NCI-H2196 treated with DMSO at 0.1 percent for 48 hours (cell line): ENCODE results near the gene TBX2.

Experiments used
- DNase-seq: peaks from one replicate; lab custom pipeline; 2025; ENCODE audit not compliant: unreplicated experiment; lab: John Stamatoyannopoulos, UW

Gene TBX2

DNA sequence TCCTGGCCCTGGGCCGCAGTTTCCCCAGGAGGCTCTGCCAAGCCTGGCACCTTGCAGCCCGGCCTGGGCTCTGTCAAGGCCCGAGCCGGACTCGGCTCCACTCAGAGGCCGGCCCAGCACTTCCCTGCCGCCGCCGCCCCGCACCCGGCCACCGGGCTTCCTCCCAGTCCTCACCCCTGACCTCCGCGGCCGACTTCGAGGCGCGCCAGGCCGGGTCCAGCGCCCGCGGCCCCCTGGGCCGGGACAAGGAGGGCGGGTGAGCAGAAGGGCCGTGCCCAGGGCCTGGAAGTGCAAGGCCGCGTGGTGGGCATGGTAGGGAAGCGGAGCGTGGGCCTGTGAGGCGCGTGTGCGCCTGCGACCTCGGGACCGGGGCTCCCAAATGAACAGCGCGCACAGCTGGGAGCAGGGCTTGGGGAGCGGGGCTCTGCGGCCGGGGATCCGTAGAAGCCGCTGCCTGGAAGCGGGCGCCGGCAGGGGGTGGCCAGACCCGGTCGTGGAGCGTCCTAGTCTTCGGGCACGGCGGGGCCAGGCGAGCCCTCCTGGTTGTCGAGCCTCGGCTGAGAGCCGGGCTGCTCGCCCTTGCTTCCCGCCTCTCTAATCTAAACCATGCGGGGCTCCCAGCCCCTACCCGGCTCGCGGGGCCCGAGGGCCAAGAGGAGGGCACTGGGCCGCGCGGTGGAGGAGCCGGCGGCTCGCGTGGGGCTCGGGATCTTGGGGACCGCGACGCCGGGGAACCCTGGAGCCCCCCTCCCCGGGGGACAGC is 52.1 kb downstream of the TBX2 start:
- no peak for DNase-seq

DNA sequence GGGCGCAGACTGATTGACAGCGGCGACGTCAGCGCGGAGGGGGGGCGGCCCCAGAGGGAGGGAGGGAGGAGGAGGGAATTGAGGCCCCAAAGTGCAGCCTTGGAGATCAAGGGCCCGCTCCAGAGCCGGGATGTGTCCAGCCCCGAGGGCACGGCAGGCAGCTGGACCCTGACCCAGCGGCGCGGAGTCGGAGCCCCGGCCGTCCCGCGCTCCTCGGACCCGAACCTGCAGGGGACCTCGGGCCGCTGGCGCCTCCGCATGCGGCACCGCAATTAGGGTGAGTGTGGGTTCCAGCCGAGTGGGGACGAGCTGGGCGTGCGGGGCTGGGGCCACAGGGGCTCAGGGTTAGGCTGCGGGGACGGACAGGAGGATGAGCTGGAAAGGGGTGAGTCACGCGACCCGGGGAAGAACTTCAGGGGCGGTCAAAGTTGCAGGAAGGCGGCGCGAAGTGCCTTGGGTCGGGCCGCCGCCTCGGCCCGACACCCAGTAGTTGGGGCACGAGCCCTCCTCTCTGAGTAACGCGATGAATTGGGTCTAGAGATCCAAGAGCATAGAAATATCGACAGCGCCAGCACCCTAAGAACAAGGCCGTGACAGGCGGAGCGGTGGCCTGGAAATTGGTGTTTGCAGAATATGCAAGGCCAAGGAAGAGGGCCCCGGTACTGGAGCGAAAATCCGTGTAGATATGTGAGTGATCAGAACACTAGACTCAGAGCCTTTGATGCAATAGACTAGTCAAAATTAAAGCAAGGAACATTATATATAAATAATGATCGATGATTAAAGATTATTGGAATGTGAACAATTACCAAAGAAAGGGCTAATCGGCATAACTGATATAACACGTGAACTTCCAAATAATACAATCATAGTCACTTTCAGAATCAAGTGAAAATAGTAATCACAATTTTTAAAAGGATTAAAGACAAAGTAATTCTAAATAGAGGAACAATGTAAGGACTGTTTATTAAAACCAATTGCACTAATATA is 53.0 kb downstream of the TBX2 start, which contains the start of gene TBX4:
Gene TBX4, plus strand, starts transcription at position 122 of the 990 bp plus-strand sequence. CDS start 4,069 bp downstream, outside the sequence.
- DNase-seq, result no peak

DNA sequence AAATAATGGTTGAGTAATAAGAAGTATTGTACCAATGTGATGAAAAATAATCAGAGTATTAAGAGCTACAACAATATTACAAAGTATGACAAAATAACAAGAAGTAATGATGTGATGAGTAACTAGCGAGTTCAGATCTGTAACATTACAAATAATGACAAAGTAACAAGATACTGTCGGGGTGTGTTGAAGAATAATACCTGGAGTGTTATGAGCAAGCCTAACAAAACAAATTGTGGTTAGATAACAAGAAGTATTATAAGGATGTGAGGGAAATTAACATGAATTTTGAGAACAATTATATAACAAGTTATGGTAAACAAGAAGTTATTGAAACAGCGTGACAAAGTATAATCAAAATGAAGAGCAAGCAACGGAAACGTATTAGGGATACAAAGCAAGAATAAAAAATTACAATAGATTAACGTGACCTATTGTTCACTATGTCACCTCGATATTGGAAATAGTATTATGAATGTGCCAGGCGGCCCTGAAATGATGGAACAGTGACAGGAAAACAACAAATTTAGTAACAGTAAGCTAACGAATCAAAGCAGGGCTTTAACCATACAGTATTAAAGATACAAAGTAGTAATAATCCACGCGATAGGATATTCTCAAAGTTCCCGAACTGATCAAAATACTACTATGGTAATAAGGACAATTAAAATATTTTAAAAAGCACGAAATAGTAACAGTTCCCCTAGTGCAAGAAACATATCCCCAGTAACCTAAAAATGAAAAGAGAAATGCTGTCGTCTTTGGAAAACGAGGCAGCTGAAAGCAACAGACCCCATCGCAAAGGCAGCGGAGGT is 54.1 kb downstream of the TBX2 start:
- DNase-seq, result no peak

DNA sequence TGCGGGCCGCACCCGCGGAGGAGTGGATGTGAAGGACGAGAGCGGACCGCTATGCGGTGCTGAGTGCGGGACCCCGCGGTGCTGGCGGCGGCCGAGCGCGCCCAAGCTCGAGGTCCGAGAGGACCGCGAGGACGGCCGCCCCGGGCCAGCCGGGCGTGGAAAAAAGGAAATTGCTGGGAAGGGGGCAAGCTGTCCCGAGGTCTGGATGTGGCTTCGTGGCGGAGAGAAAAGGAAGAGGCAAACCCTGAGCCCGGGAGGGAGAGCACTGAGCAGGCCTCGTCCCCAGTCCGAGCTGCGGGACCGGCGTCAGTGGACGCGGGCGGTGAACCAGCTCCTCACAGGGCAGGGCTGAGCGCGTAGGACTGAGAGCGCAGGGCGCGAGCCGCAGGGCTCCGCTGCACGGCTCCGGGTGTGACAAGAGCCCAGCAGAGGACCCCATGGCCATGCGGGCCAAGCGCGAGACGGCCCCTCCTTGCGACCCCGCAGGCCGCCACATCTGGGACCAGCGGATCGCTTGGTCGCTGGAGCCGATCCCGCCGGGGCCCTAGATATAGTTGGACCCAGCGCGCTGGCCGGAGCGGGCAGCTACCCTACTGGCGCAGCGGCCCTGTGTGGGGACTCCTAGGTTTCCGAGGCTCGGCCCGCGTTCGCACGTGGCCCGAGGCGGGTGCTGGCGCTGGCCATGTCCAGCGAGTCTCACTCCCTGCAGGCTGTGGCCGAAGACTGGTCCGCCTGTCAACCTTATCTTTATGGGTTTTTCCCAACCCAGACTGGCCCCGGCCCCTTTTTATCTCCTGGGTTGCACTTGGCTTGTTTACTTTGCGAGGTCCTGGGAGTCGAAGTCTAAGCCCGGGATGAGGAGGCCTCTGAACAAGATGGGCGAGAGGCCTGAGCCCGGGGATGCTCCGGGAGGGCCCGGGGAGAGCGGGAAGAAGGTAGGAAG is 55.0 kb downstream of the TBX2 start:
- DNase-seq, result no peak

DNA sequence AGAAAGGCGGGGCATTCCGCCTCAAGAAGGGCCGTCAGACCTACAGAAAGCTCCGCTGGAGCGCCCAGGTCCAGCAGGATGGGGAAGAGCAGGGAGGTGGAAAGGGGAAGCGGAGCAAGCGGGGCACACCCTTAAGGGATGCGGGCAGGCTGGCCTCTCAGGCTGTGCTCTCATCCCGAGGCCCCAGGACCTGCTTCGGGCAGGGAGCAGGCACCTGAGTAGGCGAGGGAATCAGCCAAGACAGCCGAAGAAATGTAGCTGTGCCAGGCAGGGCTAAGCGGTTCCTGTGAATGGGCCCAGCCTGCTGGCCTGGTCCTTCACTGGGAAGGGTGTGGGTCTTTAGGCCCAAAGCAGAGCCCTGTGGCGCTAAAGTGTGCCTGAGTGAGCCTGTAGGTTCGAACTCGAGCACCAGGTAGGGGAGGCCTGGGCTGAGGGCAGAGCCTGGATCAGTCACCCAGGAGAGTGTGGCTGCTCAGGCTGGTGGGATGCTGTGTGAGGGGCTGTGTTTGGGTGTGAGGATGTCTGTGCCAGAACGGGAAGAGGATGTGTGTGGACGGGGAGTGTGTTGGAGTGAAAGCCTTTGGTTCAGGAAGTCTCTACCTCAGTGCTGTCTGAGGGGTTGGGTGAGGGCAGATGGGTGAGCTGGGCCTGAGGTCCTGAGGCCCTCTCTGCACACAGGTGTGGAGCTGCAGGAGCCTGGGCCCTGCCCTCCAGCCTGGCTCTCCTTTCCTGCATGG is 55.8 kb downstream of the TBX2 start:
- no peak for DNase-seq

DNA sequence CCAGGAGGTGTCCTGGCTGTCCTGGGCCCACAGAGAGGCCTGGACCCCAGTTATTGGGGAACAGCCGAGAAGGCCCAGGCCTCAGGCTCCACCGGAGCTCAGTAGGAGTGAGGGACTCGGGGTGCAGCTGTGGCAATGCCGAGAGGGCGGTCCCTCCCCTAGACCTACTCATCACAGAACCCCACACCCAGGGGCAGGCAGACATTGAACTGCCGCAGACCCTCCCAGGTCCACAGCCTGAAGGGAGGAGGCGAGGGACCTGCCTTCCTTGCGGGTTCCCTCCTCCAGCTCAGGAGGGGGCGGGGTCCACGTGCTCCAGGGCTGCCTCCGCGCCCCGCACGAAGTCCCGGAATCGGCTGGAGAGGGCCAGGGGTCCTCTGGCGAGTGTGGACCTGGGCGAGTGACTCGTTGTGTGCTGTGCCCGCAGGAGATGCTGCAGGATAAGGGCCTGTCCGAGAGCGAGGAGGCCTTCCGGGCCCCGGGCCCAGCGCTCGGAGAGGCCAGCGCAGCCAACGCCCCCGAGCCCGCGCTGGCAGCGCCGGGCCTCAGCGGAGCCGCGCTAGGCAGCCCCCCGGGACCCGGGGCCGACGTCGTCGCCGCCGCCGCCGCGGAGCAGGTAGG is 56.5 kb downstream of the TBX2 start:
- no peak for DNase-seq

DNA sequence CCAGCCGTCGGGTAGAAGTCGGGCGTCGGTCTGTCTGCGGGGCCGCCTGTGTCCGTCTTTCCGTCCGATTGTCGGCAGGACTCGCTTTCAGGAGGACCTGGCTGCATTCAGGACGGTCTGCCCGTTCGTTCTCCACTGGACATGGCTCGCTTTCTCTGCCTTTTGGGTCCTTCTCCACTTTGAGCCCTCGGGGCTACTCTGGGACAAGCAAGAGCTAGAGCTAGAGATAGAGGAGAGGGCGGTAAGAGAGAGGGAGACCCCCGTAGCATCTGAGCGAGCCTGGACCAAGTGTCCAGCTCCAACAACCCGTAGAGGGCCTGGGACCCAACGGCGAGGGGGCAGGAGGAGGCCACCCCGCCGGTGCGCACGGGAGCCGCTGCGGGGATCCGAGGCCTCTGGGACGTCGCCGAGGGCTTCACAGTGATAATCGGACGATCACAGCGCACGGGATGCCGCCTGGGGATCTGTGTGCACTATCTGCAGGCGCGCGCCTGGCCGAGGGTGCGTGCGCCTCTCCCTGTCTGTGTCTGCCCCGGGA is 57.1 kb downstream of the TBX2 start:
- no peak for DNase-seq

DNA sequence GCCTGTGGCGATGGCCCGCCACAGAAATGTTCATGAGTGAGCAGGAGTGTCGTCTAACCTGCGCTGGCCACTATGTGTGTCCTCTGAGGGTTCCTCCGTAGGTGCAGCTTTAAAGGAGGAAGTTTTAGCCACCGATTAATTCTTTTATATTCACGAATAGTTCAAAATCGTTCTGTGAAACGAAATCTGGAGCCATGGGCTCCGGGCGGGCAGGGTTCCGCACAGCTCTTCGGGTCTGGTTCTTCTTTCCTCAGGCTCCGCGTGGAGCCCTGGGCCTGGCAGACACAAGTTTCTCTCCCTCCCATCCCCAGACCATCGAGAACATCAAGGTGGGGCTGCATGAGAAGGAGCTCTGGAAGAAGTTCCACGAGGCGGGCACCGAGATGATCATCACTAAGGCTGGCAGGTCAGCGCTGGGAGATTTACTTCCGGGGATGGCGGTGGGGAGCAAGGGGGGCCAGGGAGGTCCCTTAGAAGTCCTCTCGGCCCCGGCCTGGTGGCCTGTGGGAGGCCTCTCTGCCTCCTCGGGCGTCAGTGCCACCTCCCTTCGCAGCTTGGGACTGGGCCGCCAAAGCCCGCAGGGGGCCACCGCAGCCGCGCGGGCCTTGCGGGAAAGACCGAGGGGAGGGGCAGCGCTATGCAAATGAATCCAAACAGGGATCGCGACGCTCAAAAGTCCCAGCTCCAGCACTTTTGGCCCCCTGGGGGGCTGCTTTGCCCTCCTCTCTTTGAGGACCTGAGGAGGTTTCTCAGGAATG is 57.8 kb downstream of the TBX2 start:
- no peak for DNase-seq

DNA sequence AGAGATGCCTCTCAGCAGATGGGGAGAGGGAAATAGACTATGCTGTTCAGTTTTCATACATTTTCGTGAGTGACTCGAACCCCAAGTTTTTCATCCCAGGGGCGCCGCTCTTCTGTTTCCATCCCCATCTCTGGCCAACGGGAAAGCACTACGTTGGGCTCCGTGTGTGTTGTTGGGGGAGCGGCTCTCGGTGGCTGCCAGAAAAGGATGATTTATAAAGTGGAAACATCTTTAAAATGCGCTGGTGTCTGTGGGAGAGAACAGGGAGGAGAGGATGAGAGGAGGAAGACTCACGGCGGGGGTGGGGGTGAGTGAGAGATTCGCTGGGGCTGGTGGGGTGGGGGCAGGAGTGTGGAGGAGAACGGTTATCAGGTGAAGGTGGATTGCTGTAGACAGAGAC is 58.4 kb downstream of the TBX2 start:
- DNase-seq, result no peak

DNA sequence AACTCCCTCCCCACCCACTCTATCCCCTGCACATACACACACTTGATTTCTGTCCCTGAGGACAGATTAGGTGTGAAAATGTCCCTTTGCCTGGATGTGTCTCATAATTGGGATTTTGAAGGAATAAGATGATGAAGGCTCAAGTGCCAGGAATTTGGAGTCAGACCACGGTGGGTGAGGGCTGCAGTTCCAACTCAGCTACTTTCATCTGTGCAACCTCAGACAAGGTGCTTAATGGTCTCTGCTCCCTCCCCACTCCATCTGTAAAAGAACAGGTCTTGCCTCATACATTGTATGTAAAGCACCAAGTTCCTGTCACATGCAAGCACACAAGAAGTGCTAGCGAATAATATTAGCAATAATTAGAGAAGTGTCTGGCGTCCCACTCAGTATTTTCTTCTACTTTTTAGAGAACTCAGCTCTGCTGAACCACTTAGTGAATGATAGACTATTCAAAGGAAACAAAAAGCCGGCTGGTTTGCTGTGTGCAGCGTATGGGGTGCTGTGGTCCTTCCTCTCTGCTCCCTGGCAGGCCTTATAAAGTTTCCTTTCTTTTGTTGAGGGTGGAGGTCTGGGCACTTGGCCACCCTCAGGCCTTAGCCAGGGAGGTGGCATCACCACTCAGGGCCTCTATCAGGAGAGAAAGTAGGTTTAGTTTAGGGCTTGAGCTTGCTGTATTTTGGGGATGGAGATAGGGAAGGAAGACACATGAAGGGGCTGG is 58.9 kb downstream of the TBX2 start:
- no peak for DNase-seq
